OCI-LY1 (cell line): ENCODE measurements around the gene ZFY.

Source experiments
- H2AFZ ChIP-seq: fragments of 200-600 bp; sonication (generic), shearing (Covaris generic); 2 replicates; pipeline ENCODE4 v1.6.0; 2014; ENCODE audit warnings: antibody characterized with exemption, mild to moderate bottlenecking, low read length
- H3F3A ChIP-seq: fragments of 200-600 bp; sonication (generic), shearing (Covaris generic); 2 replicates; pipeline ENCODE4 v1.6.0; 2014; ENCODE audit warnings: mild to moderate bottlenecking, antibody characterized with exemption, low read length, moderate library complexity; ENCODE audit not compliant: insufficient read depth
- H3K27ac ChIP-seq: fragments of 200-600 bp; sonication (generic); 2 replicates; pipeline ENCODE4 v1.5.1; 2014; ENCODE audit warnings: low read length, mixed run types, mild to moderate bottlenecking, low read depth; ENCODE audit not compliant: poor library complexity, severe bottlenecking
- H3K27me3 ChIP-seq: fragments of 200-600 bp; sonication (generic); 2 replicates; pipeline ENCODE4 v1.6.0; 2014; ENCODE audit warnings: antibody characterized with exemption, mild to moderate bottlenecking, low read length, moderate library complexity; ENCODE audit not compliant: insufficient read depth
- H3K36me3 ChIP-seq: fragments of 200-600 bp; sonication (generic); 2 replicates; pipeline ENCODE4 v1.6.1; 2014; ENCODE audit warnings: mild to moderate bottlenecking, antibody characterized with exemption, low read length, moderate library complexity, mixed read lengths; ENCODE audit not compliant: insufficient read depth
- H3K4me1 ChIP-seq: fragments of 200-600 bp; sonication (generic); 2 replicates; pipeline ENCODE4 v1.5.1; 2014; ENCODE audit warnings: mild to moderate bottlenecking, low read length, moderate library complexity; ENCODE audit not compliant: insufficient read depth, severe bottlenecking
- H3K4me2 ChIP-seq: fragments of 200-600 bp; sonication (generic), shearing (Covaris generic); 2 replicates; pipeline ENCODE4 v1.6.1; 2014; ENCODE audit warnings: low read length
- H3K4me3 ChIP-seq: fragments of 200-600 bp; sonication (generic); 2 replicates; pipeline ENCODE4 v1.5.1; 2014; ENCODE audit warnings: low read length, low read depth, mild to moderate bottlenecking, mixed read lengths; ENCODE audit not compliant: poor library complexity, severe bottlenecking
- H3K79me2 ChIP-seq: fragments of 200-600 bp; shearing (Covaris generic); 2 replicates; pipeline ENCODE4 v1.6.1; 2016; ENCODE audit warnings: mixed run types, low read length, mixed read lengths; ENCODE audit not compliant: insufficient read depth
- H3K9ac ChIP-seq: fragments of 200-600 bp; sonication (generic), shearing (Covaris generic); 2 replicates; pipeline ENCODE4 v1.6.1; 2014; ENCODE audit warnings: mild to moderate bottlenecking, low read length, mixed read lengths
- H3K9me2 ChIP-seq: fragments of 200-600 bp; sonication (generic), shearing (Covaris generic); 2 replicates; pipeline ENCODE4 v1.6.1; 2014; ENCODE audit warnings: low read depth, mild to moderate bottlenecking, low read length, mixed read lengths
- H3K9me3 ChIP-seq: fragments of 200-600 bp; shearing (Covaris generic); 2 replicates; pipeline ENCODE4 v1.6.1; 2014; ENCODE audit warnings: low read length, mixed read lengths
- H4K20me1 ChIP-seq: fragments of 200-600 bp; sonication (generic), shearing (Covaris generic); 2 replicates; pipeline ENCODE4 v1.6.0; 2016; ENCODE audit warnings: mild to moderate bottlenecking, low read length; ENCODE audit not compliant: insufficient read depth
- EZH2 ChIP-seq: fragments of 200-600 bp; sonication (generic), shearing (Covaris generic); IDR thresholded peaks from 2 replicates; pipeline ENCODE4 v1.8.0; 2017; ENCODE audit warnings: borderline replicate concordance, mixed run types, mild to moderate bottlenecking, antibody characterized with exemption, low read length, moderate library complexity, mixed read lengths
- TF ChIP-seq, protein P1 (sequence below): fragments of 200-600 bp; sonication (generic), shearing (Covaris generic); IDR thresholded peaks from 2 replicates; pipeline ENCODE4 v1.5.1; 2017; ENCODE audit warnings: mild to moderate bottlenecking, antibody characterized with exemption, low read length, moderate library complexity, mixed read lengths

Gene ZFY

GRCh38 chrY:3018546-3018945 lies 83.4 kb downstream of the ZFY start:
- Histone ChIP-seq H3F3A (no peaks in the 10 kb centered on the region), H3K9me2 (no peaks in the 10 kb centered on the region), H3K27me3 (no peaks in the 10 kb centered on the region), H4K20me1 (no peaks in the 10 kb centered on the region), H3K4me3 (no peak overlapping the region), H3K79me2 (peaks cover 4% of the 10 kb centered on the region; the same call in 1 of the 2 replicates), H3K36me3 (no peaks in the 10 kb centered on the region; the same call in 1 of the 2 replicates), H3K9me3 (no peaks in the 10 kb centered on the region), H3K4me2 (peak overlapping the region; percentile 5; the same call in 1 of the 2 replicates), H3K4me1 (peaks cover 78% of the 10 kb centered on the region), H2AFZ (no peak overlapping the region), H3K27ac (peak overlapping the region; percentile 28), H3K9ac (no peak overlapping the region; the same call in 1 of the 2 replicates)
- TF ChIP-seq EZH2, result no peak

GRCh38 chrY:3019584-3019983 lies 84.4 kb downstream of the ZFY start:
- Histone ChIP-seq H3K79me2 (0 out of 2 replicates have a peak, but pooled peaks cover 4% of the 10 kb centered on the region), H4K20me1 (no peaks in the 10 kb centered on the region), H3K4me1 (peaks cover 79% of the 10 kb centered on the region), H3K36me3 (no peaks in the 10 kb centered on the region; the same call in 1 of the 2 replicates), H3K27ac (peak overlapping the region; percentile 23), H3K9ac (no peak overlapping the region; the same call in 1 of the 2 replicates), H3K9me3 (no peaks in the 10 kb centered on the region), H3K4me2 (peak overlapping the region; percentile 47; the same call in 1 of the 2 replicates), H3K4me3 (peak overlapping the region; percentile 36), H3K27me3 (no peaks in the 10 kb centered on the region), H2AFZ (no peak overlapping the region), H3F3A (no peaks in the 10 kb centered on the region), H3K9me2 (no peaks in the 10 kb centered on the region)
- no peak for TF ChIP-seq EZH2
- TF ChIP-seq, protein P1, sequence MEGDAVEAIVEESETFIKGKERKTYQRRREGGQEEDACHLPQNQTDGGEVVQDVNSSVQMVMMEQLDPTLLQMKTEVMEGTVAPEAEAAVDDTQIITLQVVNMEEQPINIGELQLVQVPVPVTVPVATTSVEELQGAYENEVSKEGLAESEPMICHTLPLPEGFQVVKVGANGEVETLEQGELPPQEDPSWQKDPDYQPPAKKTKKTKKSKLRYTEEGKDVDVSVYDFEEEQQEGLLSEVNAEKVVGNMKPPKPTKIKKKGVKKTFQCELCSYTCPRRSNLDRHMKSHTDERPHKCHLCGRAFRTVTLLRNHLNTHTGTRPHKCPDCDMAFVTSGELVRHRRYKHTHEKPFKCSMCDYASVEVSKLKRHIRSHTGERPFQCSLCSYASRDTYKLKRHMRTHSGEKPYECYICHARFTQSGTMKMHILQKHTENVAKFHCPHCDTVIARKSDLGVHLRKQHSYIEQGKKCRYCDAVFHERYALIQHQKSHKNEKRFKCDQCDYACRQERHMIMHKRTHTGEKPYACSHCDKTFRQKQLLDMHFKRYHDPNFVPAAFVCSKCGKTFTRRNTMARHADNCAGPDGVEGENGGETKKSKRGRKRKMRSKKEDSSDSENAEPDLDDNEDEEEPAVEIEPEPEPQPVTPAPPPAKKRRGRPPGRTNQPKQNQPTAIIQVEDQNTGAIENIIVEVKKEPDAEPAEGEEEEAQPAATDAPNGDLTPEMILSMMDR, result no peak

DNA sequence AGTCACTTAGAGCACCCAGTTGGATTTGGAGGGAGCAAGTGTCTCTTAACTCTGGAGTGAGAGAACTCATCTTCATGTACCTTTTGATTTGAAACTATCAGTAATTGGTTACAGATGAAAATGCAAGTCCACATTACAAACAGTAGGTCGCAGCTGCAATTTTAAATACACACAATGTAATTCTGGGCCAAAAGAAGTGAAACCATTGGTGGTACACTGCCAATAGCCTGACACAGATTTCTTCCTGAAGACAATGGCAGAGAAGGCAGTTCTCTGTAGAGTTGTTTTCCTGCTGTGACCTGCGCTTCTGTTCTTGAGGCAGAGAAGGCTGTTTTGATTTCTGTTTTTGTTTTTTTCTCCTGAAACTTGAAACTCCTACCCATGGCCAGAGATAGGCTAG lies 86.0 kb downstream of the ZFY start:
- Histone ChIP-seq H3K36me3 (no peaks in the 10 kb centered on the region), H3K4me3 (no peak overlapping the region), H3K27ac (peak overlapping the region; percentile 58), H3F3A (no peaks in the 10 kb centered on the region), H4K20me1 (no peaks in the 10 kb centered on the region), H3K4me1 (peaks cover 87% of the 10 kb centered on the region), H3K79me2 (peaks cover 10% of the 10 kb centered on the region; the same call in 1 of the 2 replicates), H3K9ac (no peak overlapping the region), H3K9me2 (no peaks in the 10 kb centered on the region), H3K4me2 (0 out of 2 replicates have a peak overlapping the region, but pooled peaks have one; percentile 27), H3K9me3 (no peaks in the 10 kb centered on the region), H3K27me3 (no peaks in the 10 kb centered on the region), H2AFZ (no peak overlapping the region)
- TF ChIP-seq, protein P1, result no peak
- TF ChIP-seq EZH2, result no peak

DNA sequence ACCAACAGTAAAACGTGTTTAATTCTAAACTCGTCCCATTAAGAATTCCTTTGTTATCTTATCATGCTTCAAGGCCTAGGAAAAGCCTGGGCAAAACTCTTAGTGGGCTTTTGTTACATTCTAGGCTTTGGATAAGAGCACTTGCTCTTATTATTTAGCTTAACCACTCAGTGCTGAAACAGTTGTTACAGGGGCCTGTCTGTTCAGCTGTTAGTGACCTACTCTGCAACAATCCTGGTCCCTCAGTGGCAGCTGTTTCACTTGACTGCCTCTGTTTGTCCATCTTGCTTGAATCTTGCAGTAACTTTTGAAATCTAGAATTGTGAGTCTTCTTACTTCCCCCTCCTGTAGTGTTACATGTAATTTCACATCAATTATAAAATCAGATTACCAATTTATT lies 88.4 kb downstream of the ZFY start:
- Histone ChIP-seq H3K4me2 (peak overlapping the region; percentile 39; the same call in 1 of the 2 replicates), H3F3A (no peaks in the 10 kb centered on the region), H2AFZ (no peak overlapping the region), H3K4me3 (no peak overlapping the region), H3K27me3 (no peaks in the 10 kb centered on the region), H3K36me3 (no peaks in the 10 kb centered on the region), H3K9ac (no peak overlapping the region; the same call in 1 of the 2 replicates), H4K20me1 (no peaks in the 10 kb centered on the region), H3K27ac (peak overlapping the region; percentile 84), H3K4me1 (peaks cover 63% of the 10 kb centered on the region), H3K9me3 (no peaks in the 10 kb centered on the region), H3K9me2 (no peaks in the 10 kb centered on the region), H3K79me2 (peaks cover 11% of the 10 kb centered on the region; the same call in 1 of the 2 replicates)
- TF ChIP-seq, protein P1, result no peak
- no peak for TF ChIP-seq EZH2
